Fibroblast of peridontal ligament (primary cell): Measurements from ENCODE around the gene STOML1.
A peak's percentile ranks its signal among the peaks of the same experiment; 100 is the strongest.
"Not testable (repeated sequence)": the region's sequence is repeated elsewhere in the genome, so short reads cannot be mapped to it uniquely, and the experiment has no call there.

Experiments
- DNase-seq: peaks from one replicate; pipeline ENCODE4 v3.0.0-alpha.2; 2010; ENCODE audit errors: extremely low read depth

Gene STOML1

GRCh38 chr15:73965094-73965757 is 26.9 kb downstream of the STOML1 start:
- no peak for DNase-seq

- DNase-seq: peak; percentile 76
These were observed 27.4 kb downstream of the STOML1 start for GRCh38 chr15:73964736-73965093.

- no peak for DNase-seq
These were observed 29.7 kb downstream of the STOML1 start for GRCh38 chr15:73962433-73962832.

- DNase-seq: not testable (repeated sequence)
These were observed 31.5 kb downstream of the STOML1 start for GRCh38 chr15:73960472-73961070.

- DNase-seq: no peak
These were observed 32.3 kb downstream of the STOML1 start for GRCh38 chr15:73959801-73960200.

- DNase-seq: peak; percentile 35
These were observed 33.0 kb downstream of the STOML1 start for GRCh38 chr15:73959012-73959581.

- no peak for DNase-seq
These were observed 34.3 kb downstream of the STOML1 start for GRCh38 chr15:73957785-73958184.

GRCh38 chr15:73957276-73957675 is 34.8 kb downstream of the STOML1 start:
- no peak for DNase-seq

GRCh38 chr15:73956743-73957135 is 35.4 kb downstream of the STOML1 start:
- peak; percentile 88 for DNase-seq

- DNase-seq: no peak
These were observed 36.0 kb downstream of the STOML1 start for GRCh38 chr15:73955861-73956742.

- no peak for DNase-seq
These were observed 36.8 kb downstream of the STOML1 start for GRCh38 chr15:73955326-73955725.

- DNase-seq: no peak
These were observed 37.6 kb downstream of the STOML1 start for GRCh38 chr15:73954188-73955145.

- DNase-seq: no peak
These were observed 39.0 kb downstream of the STOML1 start for GRCh38 chr15:73952913-73953750.

GRCh38 chr15:73952171-73952912 is 39.8 kb downstream of the STOML1 start:
- DNase-seq: no peak

GRCh38 chr15:73951601-73952000 is 40.5 kb downstream of the STOML1 start:
- no peak for DNase-seq

- peak; percentile 98 for DNase-seq
These were observed 41.1 kb downstream of the STOML1 start for GRCh38 chr15:73950831-73951561.

- DNase-seq: no peak
These were observed 41.6 kb downstream of the STOML1 start for GRCh38 chr15:73950479-73950830.

- DNase-seq: no peak
These were observed 42.6 kb downstream of the STOML1 start for GRCh38 chr15:73949496-73949895.

- no peak for DNase-seq
These were observed 43.1 kb downstream of the STOML1 start for GRCh38 chr15:73948982-73949381.
